HG02870 (cell line): ENCODE measurements around the gene FIS1.
"Not testable (repeated sequence)": the region's sequence is repeated elsewhere in the genome, so short reads cannot be mapped to it uniquely, and the experiment has no call there.

Experiments used
- ATAC-seq: cut with Tn5 transposase; IDR thresholded peaks from one replicate; pipeline ENCODE4 v1.9.1; 2021; ENCODE audit warnings: mild to moderate bottlenecking, moderate library complexity; ENCODE audit not compliant: unreplicated experiment

FIS1 gene

GRCh38 chr7:101206665-101207042 lies 38.2 kb downstream of the FIS1 start:
- no peak for ATAC-seq

DNA sequence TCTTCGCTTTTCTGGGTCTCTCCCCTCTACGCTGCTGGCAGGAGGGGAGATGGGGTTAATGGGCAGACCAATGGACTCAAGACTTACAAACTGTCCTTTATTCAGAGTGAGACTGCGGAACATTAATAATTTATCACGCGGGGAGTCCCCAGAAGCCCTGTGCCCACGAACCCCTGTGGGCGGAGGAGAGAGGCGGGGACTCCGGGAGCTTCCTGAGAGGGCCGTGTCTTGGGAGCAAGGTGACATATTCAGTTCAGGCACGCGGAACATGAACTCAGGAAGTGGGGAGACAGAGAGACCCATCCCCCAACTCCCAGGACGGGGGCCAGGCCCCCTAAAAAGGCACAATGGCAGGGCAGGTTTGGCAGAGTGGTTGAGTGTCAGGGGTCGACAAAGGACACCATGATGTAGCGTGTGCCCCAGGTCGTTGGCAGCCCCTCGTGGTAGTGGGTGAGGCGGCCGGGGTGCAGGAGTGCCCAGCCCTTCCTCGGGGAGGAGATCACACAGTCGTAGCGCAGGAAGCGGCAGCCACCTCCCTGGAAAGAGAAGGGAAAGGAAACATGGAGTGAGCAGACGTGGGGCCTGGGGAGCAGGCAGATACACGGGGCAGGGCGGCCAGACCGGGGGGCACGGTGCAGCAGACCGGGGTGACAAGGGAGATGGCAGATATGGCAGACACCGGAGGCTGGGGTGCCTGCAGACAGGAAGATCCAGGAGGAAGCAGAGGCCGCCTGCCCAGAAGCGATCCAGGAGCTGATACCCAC lies 38.8 kb downstream of the FIS1 start:
- no peak for ATAC-seq

- not testable (repeated sequence) for ATAC-seq
Measured at GRCh38 chr7:101203740-101204738, 40.8 kb downstream of the FIS1 start.

DNA sequence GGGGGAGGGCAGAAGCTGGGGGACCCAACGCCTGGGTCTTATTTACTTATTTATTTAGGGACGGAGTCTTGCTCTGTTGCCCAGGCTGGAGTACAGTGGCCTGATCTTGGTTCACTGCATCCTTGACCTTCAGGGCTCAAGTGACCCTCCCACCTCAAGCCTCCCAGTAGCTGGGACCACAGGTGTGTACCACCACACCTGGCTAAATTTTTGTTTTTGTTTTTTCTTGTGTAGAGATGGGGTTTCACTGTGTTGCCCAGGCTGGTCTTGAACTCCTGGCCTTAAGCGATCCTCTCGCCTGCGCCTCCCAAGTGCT lies 42.3 kb downstream of the FIS1 start:
- no peak for ATAC-seq

- ATAC-seq: no peak
Measured at GRCh38 chr7:101201695-101202602, 42.9 kb downstream of the FIS1 start.

- ATAC-seq: no peak
Measured at GRCh38 chr7:101200862-101201599, 43.9 kb downstream of the FIS1 start, which contains the start of gene MOGAT3. MOGAT3 (minus strand) TSS chr7:101201036; CDS start chr7:101200854, 182 bp downstream.

DNA sequence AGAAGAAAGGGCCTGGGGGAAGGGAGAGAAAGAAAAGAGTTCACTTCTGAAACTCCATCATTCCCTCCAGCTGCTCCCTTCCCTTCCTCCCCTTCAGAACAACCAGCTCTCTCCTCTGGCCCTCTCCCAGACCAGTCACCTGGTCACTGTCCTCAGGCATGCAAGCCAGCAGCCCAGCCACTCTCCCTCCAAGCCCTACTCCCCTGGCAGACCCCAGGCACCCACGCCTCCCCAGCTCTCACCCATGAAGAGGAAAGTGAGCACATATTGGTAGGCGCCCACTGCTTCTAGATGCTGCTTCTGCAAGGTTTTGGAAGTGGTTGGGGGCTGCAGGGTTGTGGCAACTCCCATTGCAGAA lies 44.4 kb downstream of the FIS1 start:
- ATAC-seq: no peak

DNA sequence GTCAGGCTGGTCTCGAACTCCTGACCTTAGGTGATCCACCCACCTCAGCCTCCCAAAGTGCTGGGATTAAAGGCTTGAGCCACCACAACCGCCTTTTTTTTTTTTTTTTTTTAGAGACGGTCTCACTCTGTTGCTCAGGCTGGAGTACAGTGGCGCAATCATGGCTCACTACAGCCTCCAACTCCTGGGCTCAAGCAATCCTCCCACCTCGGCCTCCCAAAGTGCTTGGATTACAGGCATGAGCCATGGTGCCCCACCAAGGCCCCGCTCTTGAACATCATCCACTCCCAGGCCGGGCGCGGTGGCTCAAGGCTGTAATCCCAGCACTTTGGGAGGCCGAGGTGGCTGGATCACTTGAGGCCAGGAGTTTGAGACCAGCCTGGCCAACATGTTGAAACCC lies 45.4 kb downstream of the FIS1 start:
- not testable (repeated sequence) for ATAC-seq

DNA sequence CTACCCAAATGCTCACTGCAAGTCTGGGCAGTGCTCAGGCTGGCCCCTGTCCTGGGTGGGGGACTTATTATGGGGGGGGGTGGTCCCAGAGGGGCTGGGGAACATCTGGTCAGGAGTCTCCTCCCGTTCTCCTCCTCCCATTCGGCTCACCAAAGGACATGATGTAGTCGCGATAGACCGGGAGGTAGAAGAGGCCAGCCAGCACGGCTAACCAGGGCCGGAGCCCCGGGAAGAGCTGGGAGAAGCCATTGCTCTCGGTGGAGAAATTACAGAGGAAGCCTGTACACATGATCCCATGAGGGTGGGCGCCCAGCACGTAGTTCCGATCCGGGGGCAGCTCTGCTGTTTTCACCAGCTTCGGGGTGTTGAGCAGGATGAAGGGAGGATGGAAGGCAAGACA lies 46.4 kb downstream of the FIS1 start:
- no peak for ATAC-seq

- ATAC-seq: no peak
Measured at GRCh38 chr7:101197991-101198390, 46.9 kb downstream of the FIS1 start.

- ATAC-seq: no peak
Measured at GRCh38 chr7:101195884-101196283, 49.0 kb downstream of the FIS1 start.
